ENCODE measurements around the gene GPR45.

GPR45 gene

DNA sequence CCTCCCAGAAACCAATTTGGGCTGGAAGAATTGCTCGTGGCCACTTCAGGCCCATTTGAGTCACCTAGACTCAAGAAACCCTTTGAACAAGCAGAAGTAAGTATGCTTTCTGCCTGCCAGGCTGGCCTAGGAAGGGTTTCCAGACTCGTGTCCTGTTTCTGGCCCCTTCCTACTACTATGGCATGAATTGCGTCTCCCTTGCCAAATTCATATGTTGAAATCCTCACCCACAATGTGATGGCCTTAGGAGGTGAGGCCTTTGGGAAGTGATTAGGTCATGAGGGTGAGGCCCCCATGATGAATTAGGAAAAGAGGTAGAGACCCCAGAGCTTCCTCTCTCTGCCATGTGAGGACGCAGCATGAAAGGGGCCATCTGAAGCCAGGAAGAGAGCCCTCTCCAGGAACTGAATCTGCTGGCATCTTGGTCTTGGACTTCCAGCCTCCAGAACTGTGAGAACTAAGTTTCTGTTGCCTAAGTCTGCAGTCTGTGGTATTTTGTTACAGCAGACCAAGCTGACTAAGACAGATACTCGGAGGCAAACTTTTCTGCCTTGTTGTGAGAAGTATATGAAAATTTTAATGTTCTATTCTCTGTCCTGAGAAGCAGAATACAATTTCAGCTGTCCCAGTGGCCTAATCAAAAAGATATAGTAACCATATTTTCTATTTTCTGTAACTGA lies 13.1 kb downstream of the GPR45 start:
- no peak for DNase-seq (ENCODE audit: low read depth)

DNA sequence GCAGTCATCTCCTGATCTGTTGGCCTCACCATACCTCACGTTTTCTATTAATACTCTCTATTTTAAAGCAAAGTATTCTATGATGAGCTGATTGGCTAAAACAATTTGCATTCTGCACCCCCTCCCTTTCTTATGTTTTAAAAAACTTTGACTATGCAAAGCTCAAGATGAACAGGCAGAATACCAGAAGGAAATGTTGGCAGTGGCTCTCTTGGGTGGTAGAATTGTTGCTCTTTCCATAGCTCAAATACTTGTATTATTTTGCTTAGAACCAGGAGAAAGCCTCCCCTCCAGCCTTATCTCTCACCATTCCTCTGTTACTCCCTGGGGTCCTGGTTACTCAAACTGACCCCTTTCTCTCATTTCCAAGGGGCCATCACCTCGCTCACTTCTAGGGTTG lies 14.4 kb downstream of the GPR45 start:
- DNase-seq (ENCODE audit: low read depth), result no peak

- no peak for DNase-seq (ENCODE audit: low read depth)
These were observed 15.0 kb downstream of the GPR45 start for GRCh38 chr2:105256431-105257047.

- no peak for DNase-seq (ENCODE audit: low read depth)
These were observed 16.4 kb downstream of the GPR45 start for GRCh38 chr2:105257981-105258380.

DNA sequence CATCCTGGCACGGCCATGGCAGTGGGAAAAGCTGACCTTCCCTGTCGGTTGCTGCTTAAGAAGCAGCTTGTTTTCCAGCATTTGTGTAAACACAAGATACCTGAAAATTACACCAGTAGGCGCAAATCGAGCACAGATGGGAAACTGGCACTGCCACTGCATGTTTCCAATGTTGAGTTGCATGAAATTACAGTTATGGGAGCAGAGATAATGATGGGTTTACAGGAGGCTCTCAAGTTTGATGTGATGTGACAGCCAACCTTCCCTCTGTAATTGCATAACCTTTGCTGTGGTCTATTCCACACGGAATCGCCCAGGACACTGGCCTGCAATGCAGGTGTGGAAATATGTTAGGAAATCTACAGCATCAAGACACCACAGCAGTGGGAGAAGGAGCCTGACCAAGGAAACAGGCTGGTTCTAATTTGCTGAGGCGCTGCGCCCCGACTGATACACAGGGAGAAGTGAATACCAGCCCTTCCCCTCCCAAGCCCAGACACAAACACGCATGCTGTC lies 17.4 kb downstream of the GPR45 start:
- DNase-seq (ENCODE audit: low read depth), result no peak

GRCh38 chr2:105261061-105261460 lies 19.5 kb downstream of the GPR45 start:
- no peak for DNase-seq (ENCODE audit: low read depth)

DNA sequence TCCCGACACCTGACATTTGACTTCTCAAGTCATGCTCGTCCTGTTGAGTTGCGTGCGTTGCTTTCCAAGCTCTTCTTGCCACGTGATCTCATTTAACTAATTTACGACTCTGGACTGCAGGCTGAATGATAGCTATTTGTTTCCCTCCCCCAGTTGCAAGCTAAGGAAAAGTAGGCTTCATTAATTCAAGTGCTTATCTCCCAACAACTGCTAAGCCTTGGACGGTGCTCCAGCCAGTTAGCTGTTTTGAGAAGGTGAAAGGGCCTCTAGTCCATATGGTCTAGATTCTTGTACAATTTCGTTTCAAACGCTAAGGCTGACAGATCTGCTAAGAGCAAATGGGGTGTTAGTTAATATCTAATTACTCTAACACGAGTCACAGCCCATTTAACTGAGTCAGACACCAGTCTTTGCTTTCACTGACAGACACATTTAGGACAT lies 21.1 kb downstream of the GPR45 start:
- DNase-seq (ENCODE audit: low read depth), result no peak

DNA sequence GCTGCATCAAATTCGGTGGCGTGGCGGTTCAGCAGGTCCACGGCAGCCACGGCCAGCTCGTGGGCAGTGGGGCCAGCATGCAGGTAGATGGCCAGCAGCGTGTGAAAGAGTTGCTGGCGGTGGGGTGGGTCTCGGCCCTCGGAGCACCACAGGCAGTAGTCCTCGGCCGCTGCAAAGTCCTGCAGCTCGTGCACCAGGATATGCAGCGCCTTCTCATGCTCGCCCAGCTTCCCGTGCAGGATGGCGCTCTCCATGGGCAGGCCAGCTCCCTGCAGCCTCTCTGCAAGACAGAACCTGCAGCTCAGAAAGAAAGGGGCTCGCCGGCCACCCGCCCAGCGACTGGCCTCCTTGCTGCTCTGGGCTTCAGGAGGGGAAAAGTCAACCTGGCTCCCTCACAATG lies 27.9 kb downstream of the GPR45 start:
- no peak for DNase-seq (ENCODE audit: low read depth)

- no peak for DNase-seq (ENCODE audit: low read depth)
These were observed 30.0 kb downstream of the GPR45 start for GRCh38 chr2:105271393-105272045.

GRCh38 chr2:105272176-105272575 lies 30.6 kb downstream of the GPR45 start:
- DNase-seq (ENCODE audit: low read depth), result no peak

DNA sequence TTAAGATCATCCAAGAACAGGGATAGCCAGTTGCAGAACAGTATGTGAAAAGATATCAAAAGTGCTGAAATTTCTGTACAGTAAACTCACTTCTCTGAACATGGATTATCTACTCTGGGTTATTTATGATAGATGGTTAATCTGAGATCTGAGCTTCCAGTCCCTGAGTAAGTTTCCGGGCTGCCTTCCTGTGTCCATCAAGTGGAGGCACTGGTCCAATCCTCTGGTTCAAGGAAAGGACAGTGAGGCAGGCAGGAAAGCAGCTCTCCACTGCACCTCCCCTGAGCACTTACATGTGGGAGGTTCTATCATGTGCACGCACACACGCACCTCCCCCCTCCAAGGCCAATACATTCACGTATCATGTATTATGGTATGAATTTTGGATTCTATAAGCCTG lies 32.5 kb downstream of the GPR45 start:
- DNase-seq (ENCODE audit: low read depth), result no peak

DNA sequence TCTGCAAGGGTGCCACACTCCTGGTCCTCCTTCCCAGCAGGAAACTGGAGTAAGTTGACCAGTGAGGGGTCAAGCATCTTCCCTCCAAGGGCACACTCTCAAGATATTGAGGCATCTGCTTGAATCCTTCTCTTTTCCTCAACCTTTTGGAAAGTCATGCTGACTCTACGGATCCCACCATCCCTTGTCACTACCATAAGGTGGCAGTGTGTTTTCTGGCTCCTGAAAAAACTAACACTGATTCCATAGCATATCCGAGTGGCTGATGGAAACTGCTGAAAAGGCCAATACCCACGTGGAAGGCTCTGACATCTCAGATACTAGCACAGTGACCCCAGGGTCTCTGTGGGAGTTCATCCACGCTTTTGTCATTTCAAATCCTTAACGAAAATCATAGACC lies 37.1 kb downstream of the GPR45 start:
- no peak for DNase-seq (ENCODE audit: low read depth)

DNA sequence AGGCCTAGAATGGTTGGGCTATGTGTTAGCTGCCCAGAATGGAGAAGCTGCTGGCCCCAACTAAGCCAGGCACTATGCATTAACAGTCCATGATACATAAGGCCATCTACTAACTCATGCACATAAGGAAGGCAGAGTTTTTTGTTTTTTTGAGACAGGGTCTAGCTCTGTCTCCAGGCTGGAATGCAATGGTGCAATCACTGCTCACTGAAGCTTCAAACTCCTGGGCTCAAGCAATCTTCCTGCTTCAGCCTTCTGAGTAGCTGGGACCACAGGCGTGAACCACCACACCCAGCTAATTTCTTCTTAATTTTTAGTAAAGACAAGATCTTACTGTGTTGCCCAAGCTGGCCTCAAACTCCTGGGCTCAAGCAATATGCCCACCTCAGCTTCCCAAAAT lies 37.6 kb downstream of the GPR45 start:
- DNase-seq (ENCODE audit: low read depth), result no peak

- no peak for DNase-seq (ENCODE audit: low read depth)
These were observed 38.7 kb downstream of the GPR45 start for GRCh38 chr2:105280281-105280680.

GRCh38 chr2:105283532-105283931 lies 42.0 kb downstream of the GPR45 start:
- DNase-seq (ENCODE audit: low read depth), result no peak

- peak; percentile 2 for DNase-seq (ENCODE audit: low read depth)
These were observed 46.1 kb downstream of the GPR45 start for GRCh38 chr2:105287692-105288091.

GRCh38 chr2:105288133-105288532 lies 46.6 kb downstream of the GPR45 start:
- no peak for DNase-seq (ENCODE audit: low read depth)

DNA sequence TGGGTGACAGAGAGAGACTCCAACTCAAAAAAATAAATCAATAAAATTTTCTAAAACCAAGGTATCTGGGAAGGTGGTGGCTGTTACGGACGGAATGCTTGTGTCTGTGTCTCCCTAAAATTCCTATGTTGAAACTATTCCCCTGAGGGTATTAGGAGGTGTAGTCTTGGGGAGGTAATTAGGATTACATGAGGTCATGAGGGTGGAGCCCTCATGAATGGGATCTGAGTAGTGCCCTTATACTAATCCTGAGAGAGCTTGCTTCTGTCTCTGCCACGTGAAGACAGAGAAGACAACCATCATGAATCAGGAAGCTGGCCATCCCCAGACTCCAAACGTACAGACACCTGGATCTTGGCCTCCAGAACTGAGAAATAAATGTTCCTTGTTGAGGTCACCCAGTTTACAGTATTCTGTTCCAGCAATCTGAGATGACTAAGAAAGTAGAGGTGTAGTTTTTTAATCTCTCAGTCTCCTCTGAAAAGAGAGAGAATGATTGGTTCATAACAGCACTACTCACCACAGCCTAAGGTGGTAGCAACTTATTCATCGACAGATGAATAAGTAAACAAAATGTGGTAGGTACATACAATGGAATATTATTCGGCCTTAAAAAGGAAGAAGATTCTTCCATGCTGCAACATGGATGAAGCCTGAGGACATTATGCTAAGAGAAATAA lies 49.6 kb downstream of the GPR45 start:
- no peak for DNase-seq (ENCODE audit: low read depth)

DNA sequence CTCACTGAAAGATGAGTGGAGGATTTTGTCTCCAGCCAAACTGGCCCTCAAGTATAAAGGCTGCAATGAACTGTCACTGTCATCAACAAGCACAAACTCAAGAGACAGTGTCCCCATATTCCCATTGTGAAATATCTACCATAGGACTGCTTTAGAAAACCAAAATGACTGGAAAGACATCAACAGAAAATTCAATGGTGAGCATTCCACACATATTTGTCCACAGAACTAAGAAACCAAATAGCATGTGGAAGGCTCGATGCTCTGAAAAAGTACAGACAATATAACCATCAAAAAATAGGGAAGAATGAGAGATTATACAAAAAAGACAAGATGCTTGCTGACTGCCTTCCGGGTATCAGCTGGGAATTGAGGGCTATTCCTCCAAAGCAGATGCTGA lies 50.4 kb downstream of the GPR45 start:
- DNase-seq (ENCODE audit: low read depth), result no peak
